ENCODE results near the gene OR5AR1.
"Not testable (repeated sequence)": the region's sequence is repeated elsewhere in the genome, so short reads cannot be mapped to it uniquely, and the experiment has no call there.

OR5AR1 gene

GRCh38 chr11:56663386-56663785 lies at the start of gene OR5AR1:
OR5AR1 (plus strand) TSS chr11:56663686; CDS start chr11:56663686, 0 bp downstream.
- DNase-seq (ENCODE audit: low spot score), result no peak

DNA sequence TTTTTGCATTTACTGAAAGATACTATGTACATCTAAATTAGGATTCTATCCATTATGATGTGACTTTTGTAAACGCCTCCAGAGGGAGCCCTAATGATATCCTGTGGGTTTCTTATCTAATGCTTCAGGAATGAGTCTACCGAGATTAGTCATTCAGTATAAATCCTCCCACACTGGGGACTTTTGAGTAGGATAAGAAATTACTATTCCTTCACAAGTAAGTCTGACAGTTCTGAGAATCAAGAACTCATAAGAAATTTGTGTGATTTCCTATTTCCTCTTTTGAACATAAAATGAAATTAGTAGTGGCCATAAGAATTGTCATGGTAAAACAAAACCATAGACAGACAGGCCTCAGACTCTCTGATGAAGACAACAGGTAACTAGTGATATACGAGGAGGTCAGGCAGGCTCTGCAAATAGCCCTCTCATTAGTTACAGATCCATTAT lies 38.8 kb upstream of the OR5AR1 start:
- DNase-seq (ENCODE audit: low spot score), result no peak

- DNase-seq (ENCODE audit: low spot score), result no peak
Observed at GRCh38 chr11:56625946-56626345, 37.5 kb upstream of the OR5AR1 start.

- DNase-seq (ENCODE audit: low spot score), result no peak
Observed at GRCh38 chr11:56632329-56632728, 31.2 kb upstream of the OR5AR1 start.

GRCh38 chr11:56636861-56637260 lies 26.6 kb upstream of the OR5AR1 start:
- DNase-seq (ENCODE audit: low spot score), result no peak

DNA sequence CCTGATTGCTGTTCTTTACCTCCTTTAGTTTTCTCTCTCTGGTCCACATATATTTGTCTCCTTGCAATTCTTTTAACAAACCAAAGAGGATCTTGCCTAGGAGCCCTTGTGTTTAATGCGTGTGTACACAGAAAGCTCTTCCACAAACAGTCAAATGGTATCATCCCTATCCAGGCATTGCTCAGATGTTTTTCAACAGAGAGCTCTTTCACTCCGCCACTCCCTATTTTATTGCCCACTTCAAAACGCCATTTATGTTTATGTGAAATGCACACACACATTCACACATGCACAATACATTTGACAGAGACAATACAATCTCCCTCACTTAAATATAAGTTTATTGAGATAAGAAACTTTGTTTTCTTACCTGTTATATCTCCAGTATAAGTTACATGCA lies 26.0 kb upstream of the OR5AR1 start:
- DNase-seq (ENCODE audit: low spot score), result no peak

GRCh38 chr11:56642339-56642738 lies 21.1 kb upstream of the OR5AR1 start, which contains the start of gene OR5AP2:
OR5AP2 (minus strand) TSS chr11:56642439; CDS start chr11:56642439, 0 bp downstream.
- no peak for DNase-seq (ENCODE audit: low spot score)

GRCh38 chr11:56659755-56660154 lies 3.7 kb upstream of the OR5AR1 start:
- no peak for DNase-seq (ENCODE audit: low spot score)

DNA sequence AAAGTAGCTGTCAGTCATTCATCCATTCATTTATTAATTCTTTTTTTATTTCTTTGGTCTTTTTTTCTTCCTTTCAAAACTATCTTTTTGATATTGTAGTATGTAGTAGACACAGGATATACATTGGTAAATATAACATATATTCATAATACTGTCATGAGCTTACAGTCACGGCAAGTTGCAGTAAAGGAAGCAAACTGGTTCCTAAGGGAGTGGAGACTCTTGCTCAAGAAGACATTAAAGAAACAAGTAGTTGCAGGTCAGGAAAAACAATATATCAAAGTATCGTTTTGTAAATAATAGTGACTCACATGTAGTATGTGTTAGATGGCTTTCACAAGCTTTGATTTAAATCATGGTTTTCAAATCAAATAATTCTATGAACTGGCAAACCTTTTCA lies 7.5 kb downstream of the OR5AR1 start:
- no peak for DNase-seq (ENCODE audit: low spot score)

- no peak for DNase-seq (ENCODE audit: low spot score)
Observed at GRCh38 chr11:56688554-56689100, 25.1 kb downstream of the OR5AR1 start.

DNA sequence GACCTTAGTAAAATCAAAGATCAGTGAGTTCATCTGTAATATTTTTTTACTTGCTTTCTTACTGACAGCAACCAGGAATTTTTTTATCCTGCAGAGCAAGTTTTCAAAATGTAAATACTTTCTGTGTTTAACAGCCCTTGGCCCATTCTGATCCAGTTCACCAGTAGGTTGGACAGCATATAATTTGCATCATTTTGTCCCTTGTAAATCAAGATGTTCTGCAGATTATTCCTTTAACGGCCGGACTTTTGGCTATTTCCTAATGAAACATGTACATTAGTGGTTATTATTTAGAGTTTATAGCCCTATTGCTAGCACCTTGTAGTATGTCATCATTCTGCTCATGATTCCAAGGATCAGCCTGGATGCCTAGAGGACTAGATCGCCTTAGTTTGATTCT lies 27.7 kb downstream of the OR5AR1 start:
- not testable (repeated sequence) for DNase-seq (ENCODE audit: low spot score)

DNA sequence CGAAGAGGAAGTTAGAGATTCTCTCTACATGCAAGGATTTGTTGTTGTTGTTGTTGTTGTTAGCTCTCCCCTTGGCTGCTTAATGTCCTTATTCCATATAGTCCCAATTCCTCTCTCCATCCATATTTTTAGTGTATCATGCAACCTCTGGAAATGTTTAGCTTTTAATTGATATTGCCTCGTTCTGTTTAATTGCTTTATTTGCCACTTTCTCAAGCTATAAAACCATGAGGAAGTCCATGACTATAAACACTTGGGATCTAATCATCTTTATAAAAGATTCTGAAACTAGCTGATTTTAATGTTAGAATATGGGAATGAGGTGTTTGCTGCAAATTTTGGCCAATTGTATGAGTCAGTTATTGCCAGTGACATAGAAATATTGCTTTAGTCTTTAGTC lies 29.9 kb downstream of the OR5AR1 start:
- no peak for DNase-seq (ENCODE audit: low spot score)

DNA sequence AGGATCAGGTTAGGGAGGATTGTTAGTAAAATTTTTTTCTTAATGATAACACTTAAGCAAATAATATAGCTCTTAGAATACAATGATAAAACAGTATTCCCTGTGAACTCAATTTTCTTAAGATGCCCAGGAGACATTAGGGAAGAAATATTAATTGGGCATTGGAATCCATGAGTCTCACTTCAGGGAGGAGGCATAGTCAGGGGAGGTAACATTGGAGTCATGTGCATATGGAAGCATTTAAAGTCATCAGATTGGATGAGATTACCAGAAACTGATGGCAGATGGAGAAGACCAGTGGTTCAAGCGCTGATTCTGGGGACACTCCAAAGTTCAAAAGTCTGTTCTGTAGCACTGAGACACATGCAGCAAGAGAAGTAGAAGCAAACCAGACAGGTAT lies 35.3 kb downstream of the OR5AR1 start, which contains the start of gene OR9G1:
OR9G1 (plus strand) TSS at position 301 of the 400 bp plus-strand sequence. CDS start 1,293 bp downstream, outside the sequence.
- no peak for DNase-seq (ENCODE audit: low spot score)

DNA sequence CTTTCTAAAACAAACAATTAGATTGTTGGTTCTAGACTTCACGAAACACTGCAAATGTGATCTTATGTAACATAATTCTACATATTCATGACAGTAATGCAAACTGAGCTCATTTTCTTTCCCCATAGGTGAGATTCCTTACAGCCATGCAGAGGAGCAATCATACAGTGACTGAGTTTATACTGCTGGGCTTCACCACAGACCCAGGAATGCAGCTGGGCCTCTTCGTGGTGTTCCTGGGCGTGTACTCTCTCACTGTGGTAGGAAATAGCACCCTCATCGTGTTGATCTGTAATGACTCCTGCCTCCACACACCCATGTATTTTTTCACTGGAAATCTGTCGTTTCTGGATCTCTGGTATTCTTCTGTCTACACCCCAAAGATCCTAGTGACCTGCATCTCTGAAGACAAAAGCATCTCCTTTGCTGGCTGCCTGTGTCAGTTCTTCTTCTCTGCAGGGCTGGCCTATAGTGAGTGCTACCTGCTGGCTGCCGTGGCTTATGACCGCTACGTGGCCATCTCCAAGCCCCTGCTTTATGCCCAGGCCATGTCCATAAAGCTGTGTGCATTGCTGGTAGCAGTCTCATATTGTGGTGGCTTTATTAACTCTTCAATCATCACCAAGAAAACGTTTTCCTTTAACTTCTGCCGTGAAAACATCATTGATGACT lies 36.9 kb downstream of the OR5AR1 start:
- DNase-seq (ENCODE audit: low spot score), result no peak

DNA sequence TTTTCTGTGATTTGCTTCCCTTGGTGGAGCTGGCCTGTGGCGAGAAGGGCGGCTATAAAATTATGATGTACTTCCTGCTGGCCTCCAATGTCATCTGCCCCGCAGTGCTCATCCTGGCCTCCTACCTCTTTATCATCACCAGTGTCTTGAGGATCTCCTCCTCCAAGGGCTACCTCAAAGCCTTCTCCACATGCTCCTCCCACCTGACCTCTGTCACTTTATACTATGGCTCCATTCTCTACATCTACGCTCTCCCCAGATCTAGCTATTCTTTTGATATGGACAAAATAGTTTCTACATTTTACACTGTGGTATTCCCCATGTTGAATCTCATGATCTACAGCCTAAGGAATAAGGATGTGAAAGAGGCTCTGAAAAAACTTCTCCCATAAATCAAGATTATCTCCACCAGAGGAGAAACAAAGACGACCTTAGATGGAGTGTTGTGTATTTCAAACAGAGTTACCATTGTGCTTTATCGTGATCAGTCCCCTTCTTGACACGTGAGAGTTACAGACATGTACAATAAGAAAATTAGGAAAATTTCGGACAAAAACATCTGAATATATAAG lies 37.5 kb downstream of the OR5AR1 start:
- DNase-seq (ENCODE audit: low spot score), result no peak

GRCh38 chr11:56705784-56706396 lies 42.4 kb downstream of the OR5AR1 start:
- DNase-seq (ENCODE audit: low spot score), result no peak

DNA sequence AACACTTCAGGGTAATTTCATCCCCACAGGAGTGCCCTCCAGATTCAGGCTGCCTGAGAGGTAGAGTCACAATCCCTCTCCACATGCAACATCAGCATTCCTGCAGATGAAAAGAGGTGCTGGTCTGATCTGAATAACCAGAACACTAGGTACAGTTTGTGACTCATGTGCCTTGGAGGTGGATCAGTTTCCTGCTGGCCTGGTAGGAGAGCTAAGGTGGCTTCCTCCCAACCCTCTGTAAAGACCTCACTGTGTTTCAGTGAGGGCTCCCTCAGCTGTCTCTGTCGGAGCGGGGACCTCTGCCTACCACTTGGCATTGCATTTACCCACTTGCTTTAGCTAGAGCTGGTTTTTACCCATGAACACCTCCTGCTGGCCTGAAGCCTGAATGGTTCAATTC lies 43.0 kb downstream of the OR5AR1 start:
- DNase-seq (ENCODE audit: low spot score), result no peak

GRCh38 chr11:56714206-56714605 lies 50.7 kb downstream of the OR5AR1 start:
- DNase-seq (ENCODE audit: low spot score), result no peak

Data from CD4-positive, alpha-beta T cell treated with Interleukin-15 for 4 hours (primary cell).